ENCODE results near the gene TAS1R1.

The TAS1R1 gene

GRCh38 chr1:6601923-6602668, 47.0 kb downstream of the TAS1R1 start:
- TF ChIP-seq CTCF (conservative IDR thresholded peaks at IDR 0.05; ENCODE audit: low read depth, low read length), result no peak
- DNase-seq (ENCODE audit: low read depth), result no peak

GRCh38 chr1:6602669-6603237, 47.6 kb downstream of the TAS1R1 start, which contains the start of gene KLHL21:
KLHL21 (minus strand) TSS chr1:6602869; CDS start chr1:6602817, 52 bp downstream.
- DNase-seq (ENCODE audit: low read depth), result peak; percentile 54

More at GRCh38 chr1:6601923-6602668, 47.0 kb downstream of the TAS1R1 start:
- peak overlapping the region; percentile 94 for H3K4me3 ChIP-seq (ENCODE audit: low read length)

GRCh38 chr1:6603238-6603914, 48.3 kb downstream of the TAS1R1 start:
- H3K4me3 ChIP-seq (ENCODE audit: low read length), result peak overlapping the region; percentile 46
- DNase-seq (ENCODE audit: low read depth), result peak; percentile 73
- TF ChIP-seq CTCF (conservative IDR thresholded peaks at IDR 0.05; ENCODE audit: low read depth, low read length), result no peak

More at GRCh38 chr1:6602669-6603237, 47.6 kb downstream of the TAS1R1 start, which contains the start of gene KLHL21:
- no peak for TF ChIP-seq CTCF (conservative IDR thresholded peaks at IDR 0.05; ENCODE audit: low read depth, low read length)
- H3K4me3 ChIP-seq (ENCODE audit: low read length), result peak within 1 kb of the TSS; percentile 94

- peak; percentile 81 for DNase-seq (ENCODE audit: low read depth)
- no peak for TF ChIP-seq CTCF (conservative IDR thresholded peaks at IDR 0.05; ENCODE audit: low read depth, low read length)
- peak overlapping the region; percentile 46 for H3K4me3 ChIP-seq (ENCODE audit: low read length)
These were observed 48.9 kb downstream of the TAS1R1 start for GRCh38 chr1:6603915-6604558.

GRCh38 chr1:6612641-6613360, 57.7 kb downstream of the TAS1R1 start:
- peak overlapping the region; percentile 74 for H3K4me3 ChIP-seq (ENCODE audit: low read length)
- no peak for DNase-seq (ENCODE audit: low read depth)
- no peak for TF ChIP-seq CTCF (conservative IDR thresholded peaks at IDR 0.05; ENCODE audit: low read depth, low read length)

- DNase-seq (ENCODE audit: low read depth), result peak; percentile 94
- H3K4me3 ChIP-seq (ENCODE audit: low read length), result peak within 1 kb of the TSS; percentile 74
- TF ChIP-seq CTCF (conservative IDR thresholded peaks at IDR 0.05; ENCODE audit: low read depth, low read length), result no peak
These were observed 58.4 kb downstream of the TAS1R1 start, which contains the start of gene PHF13 for GRCh38 chr1:6613361-6614018. PHF13 (plus strand) TSS chr1:6613731; CDS start chr1:6614067, 336 bp downstream.

All from retinal pigment epithelial cell (primary cell).